CD4-positive, alpha-beta T cell treated with Interferon alpha-2 for 1 hour (primary cell): ENCODE results near the gene LHX4.

Source experiments
- DNase-seq, 2 donors: peaks; one replicate each; pipeline ENCODE4 v3.0.0-alpha.2; 2020 to 2022

Gene LHX4

GRCh38 chr1:180246579-180246978, 16.5 kb downstream of the LHX4 start:
- no peak for DNase-seq

GRCh38 chr1:180247061-180247460, 17.0 kb downstream of the LHX4 start:
- DNase-seq: no peak

- no peak for DNase-seq
These were observed 17.5 kb downstream of the LHX4 start for GRCh38 chr1:180247580-180247979.

- no peak for DNase-seq
These were observed 18.1 kb downstream of the LHX4 start for GRCh38 chr1:180248176-180248575.

GRCh38 chr1:180248731-180249681, 18.9 kb downstream of the LHX4 start:
- DNase-seq: no peak

- no peak for DNase-seq
These were observed 19.8 kb downstream of the LHX4 start for GRCh38 chr1:180249725-180250498.

GRCh38 chr1:180250499-180250770, 20.4 kb downstream of the LHX4 start:
- no peak for DNase-seq

GRCh38 chr1:180250883-180251509, 20.9 kb downstream of the LHX4 start:
- no peak for DNase-seq

GRCh38 chr1:180251526-180252305, 21.7 kb downstream of the LHX4 start:
- DNase-seq: no peak

GRCh38 chr1:180252638-180253536, 22.8 kb downstream of the LHX4 start:
- DNase-seq: peak; percentile 67 to 69

- no peak for DNase-seq
These were observed 23.8 kb downstream of the LHX4 start for GRCh38 chr1:180253585-180254495.

GRCh38 chr1:180254496-180254819, 24.4 kb downstream of the LHX4 start:
- DNase-seq: no peak

GRCh38 chr1:180254854-180255253, 24.8 kb downstream of the LHX4 start:
- DNase-seq: no peak

GRCh38 chr1:180255536-180256340, 25.7 kb downstream of the LHX4 start:
- no peak for DNase-seq

GRCh38 chr1:180256341-180257027, 26.4 kb downstream of the LHX4 start:
- DNase-seq: no peak

- DNase-seq: no peak
These were observed 26.9 kb downstream of the LHX4 start for GRCh38 chr1:180257028-180257386.

GRCh38 chr1:180257486-180257885, 27.4 kb downstream of the LHX4 start:
- no peak for DNase-seq

- DNase-seq: no peak
These were observed 28.2 kb downstream of the LHX4 start for GRCh38 chr1:180258290-180258689.

GRCh38 chr1:180258935-180259334, 28.9 kb downstream of the LHX4 start:
- no peak for DNase-seq
